ENCODE measurements around the gene FBXO24. TPM values are rescaled to one million over a fixed set of nuclear protein-coding genes. Genes with fewer than 3 reads are reported as not detected.

The FBXO24 gene
- total and polyA plus RNA-seq, 2 of the 4 experiments (the other 2 are of a cell fraction) = 0.43 to 0.54 TPM

GRCh38 chr7:100630066-100630465 is 43.9 kb downstream of the FBXO24 start:
- Histone ChIP-seq H4K20me1 (ENCODE audit: insufficient read depth, low read length) (no peaks in the 10 kb centered on the region), H2AK5ac (ENCODE audit: low read depth, low read length) (no peak overlapping the region), H3K9ac (ENCODE audit: low read depth, low read length) (no peak overlapping the region), H2BK20ac (ENCODE audit: low read depth, low read length) (no peak overlapping the region), H2BK15ac (ENCODE audit: low read depth, low read length) (no peak overlapping the region), H3K79me1 (ENCODE audit: low read depth in 1 of 2, low read length in 2 of 2) (no peaks in the 10 kb centered on the region), H4K91ac (ENCODE audit: insufficient read depth, low read depth, low read length) (no peak overlapping the region), H4K5ac (ENCODE audit: low read depth, low read length) (no peak overlapping the region), H3K4me3 (ENCODE audit: insufficient read depth, low read depth, low read length) (no peak overlapping the region), H3K23ac (ENCODE audit: low read depth, low read length) (no peak overlapping the region), H2AK9ac (replicated peaks; ENCODE audit: low read depth, low read length, poor library complexity) (no peak overlapping the region), H2BK120ac (ENCODE audit: low read depth, low read length) (no peak overlapping the region), H4K8ac (ENCODE audit: low read depth in 2 of 2, low read length in 2 of 2) (no peak overlapping the region), H3K4me2 (ENCODE audit: low read depth, low read length) (no peak overlapping the region), H3K9me3 (ENCODE audit: control insufficient read depth, insufficient read depth, low read length) (no peaks in the 10 kb centered on the region), H2BK5ac (ENCODE audit: low read depth, low read length, poor library complexity, severe bottlenecking) (no peak overlapping the region), H2AFZ (replicated peaks; ENCODE audit: low read length, poor library complexity) (no peak overlapping the region), H3K14ac (replicated peaks; ENCODE audit: low read depth, low read length) (no peak overlapping the region), H3K36me3 (ENCODE audit: control insufficient read depth, insufficient read depth, low read length) (no peaks in the 10 kb centered on the region), H3K9me1 (ENCODE audit: insufficient read depth, low read length) (peaks cover 7% of the 10 kb centered on the region; the same call in 1 of the 2 replicates), H3K4me1 (ENCODE audit: control insufficient read depth, insufficient read depth, low read length) (no peaks in the 10 kb centered on the region; the same call in 1 of the 2 replicates), H3K18ac (ENCODE audit: low read depth, low read length) (no peak overlapping the region), H3K56ac (ENCODE audit: extremely low read depth, insufficient read depth, low read length) (no peak overlapping the region), H3K27ac (ENCODE audit: insufficient read depth, low read length) (no peak overlapping the region), H3K4ac (ENCODE audit: low read depth, low read length) (no peak overlapping the region), H3K27me3 (ENCODE audit: control insufficient read depth, insufficient read depth, low read length) (peaks cover 21% of the 10 kb centered on the region)
- POLR2A ChIA-PET (ENCODE audit: unreplicated experiment) = no interaction called here
- dilution Hi-C loops (cut with HindIII; ENCODE audit: low sequenced_read_pairs, unreplicated experiment) = no loop called here
- ATAC-seq (ENCODE audit: low read depth) = no peak
- CTCF ChIA-PET = interaction anchor here (0.6 kb wide), 1 partner anchor 172 kb away, joined by 4 read pairs; no protein-coding TSS in a partner anchor
- in situ Hi-C loops (cut with MboI; ENCODE audit: low sequenced_read_pairs) = no loop called here
- BruUV-seq (replicated peaks) = no TSS peak
- TF ChIP-seq MAZ (IDR thresholded peaks at IDR 0.05; ENCODE audit: borderline replicate concordance, low read depth, low read length) (no peak), FOS (IDR thresholded peaks at IDR 0.05; ENCODE audit: low read depth, low read length) (no peak), RFX5 (IDR thresholded peaks at IDR 0.05; ENCODE audit: low read depth, low read length) (no peak), RCOR1 (IDR thresholded peaks at IDR 0.05; ENCODE audit: insufficient replicate concordance, low read length) (no peak), MAFK (IDR thresholded peaks at IDR 0.05; ENCODE audit: low read depth, low read length) (no peak), CEBPB (IDR thresholded peaks at IDR 0.05; ENCODE audit: low read depth, low read length) (no peak), RAD21 (IDR thresholded peaks at IDR 0.05; ENCODE audit: low read length) (no peak)
- intact Hi-C loops (cut with micrococcal nuclease) = no loop called here
- no peak for DNase-seq
- 96% methylated on average over 3 of the region's 4 CpGs; no CpG with 5 or more reads in 1 of the 2 experiments for WGBS, 2 experiments (ENCODE audit: extremely low coverage in 2 of 2, insufficient read length in 1 of 2)

Measured in IMR-90 (cell line).